Forelimb muscle (tissue), 1 donor: ENCODE results near the gene IFIT1B. TPM values are rescaled to one million over a fixed set of nuclear protein-coding genes. Genes with fewer than 3 reads are reported as not detected.
A peak's percentile ranks its signal among the peaks of the same experiment; 100 is the strongest.
"Not testable (repeated sequence)": the region's sequence is repeated elsewhere in the genome, so short reads cannot be mapped to it uniquely, and the experiment has no call there.

Experiments used
- DNase-seq: peaks from one replicate; pipeline ENCODE4 v3.0.0-alpha.2; 2013; ENCODE audit warnings: low read depth
- polyA plus RNA-seq: library from polyadenylated mRNA; unstranded; fragments of 120-200 nt; gene quantifications from one replicate; pipeline ENCODE4 v1.2.1, GENCODE V29; 2013; ENCODE audit not compliant: insufficient read length

Gene IFIT1B
- 0.53 TPM for polyA plus RNA-seq

DNA sequence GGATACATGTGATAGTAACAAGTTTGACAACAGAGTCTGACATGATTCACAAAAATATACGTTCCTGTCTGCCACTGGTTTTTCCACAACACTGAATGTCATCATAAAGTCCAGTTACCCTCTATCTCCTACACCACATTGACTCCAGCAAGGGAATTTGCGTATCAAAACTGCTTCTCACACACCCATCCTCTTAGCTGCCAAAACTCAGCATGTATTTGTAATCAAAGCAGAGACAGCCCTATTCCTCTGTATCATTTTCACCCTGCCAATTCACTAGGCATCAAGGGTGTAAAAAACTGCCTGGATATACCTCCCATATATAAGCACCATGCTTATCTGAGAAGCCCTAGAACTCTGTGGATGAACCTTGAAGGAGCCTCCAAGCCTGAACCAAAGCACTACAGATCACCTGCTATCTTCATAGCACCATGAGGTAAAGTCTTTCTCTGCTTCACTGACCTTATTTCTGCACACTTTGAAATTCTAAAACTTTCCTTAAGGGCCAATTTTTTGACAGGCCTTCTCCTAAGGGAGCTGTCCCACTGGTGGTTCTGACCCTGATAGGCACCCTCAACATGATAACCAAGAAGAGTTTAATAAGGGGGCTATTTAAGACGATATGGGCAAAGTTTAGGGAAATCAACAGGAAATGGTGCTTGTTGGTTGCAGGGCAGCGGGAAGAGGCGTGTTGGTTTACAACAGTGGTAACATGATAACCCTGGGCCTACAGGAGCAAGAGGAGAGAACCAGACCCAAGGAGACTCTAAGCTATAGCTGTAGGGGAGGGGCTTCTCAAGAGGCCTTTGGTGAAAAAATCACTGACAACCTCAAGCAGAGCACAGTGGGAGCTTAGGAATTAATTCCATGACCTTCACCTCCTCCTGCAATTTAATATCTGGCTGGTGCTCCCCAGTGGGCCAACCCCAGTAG is at the start of gene IFIT1B:
TSS of gene IFIT1B (plus strand) at position 352 of the 933 bp plus-strand sequence. CDS start at position 432, 80 bp downstream.
- DNase-seq: no peak

DNA sequence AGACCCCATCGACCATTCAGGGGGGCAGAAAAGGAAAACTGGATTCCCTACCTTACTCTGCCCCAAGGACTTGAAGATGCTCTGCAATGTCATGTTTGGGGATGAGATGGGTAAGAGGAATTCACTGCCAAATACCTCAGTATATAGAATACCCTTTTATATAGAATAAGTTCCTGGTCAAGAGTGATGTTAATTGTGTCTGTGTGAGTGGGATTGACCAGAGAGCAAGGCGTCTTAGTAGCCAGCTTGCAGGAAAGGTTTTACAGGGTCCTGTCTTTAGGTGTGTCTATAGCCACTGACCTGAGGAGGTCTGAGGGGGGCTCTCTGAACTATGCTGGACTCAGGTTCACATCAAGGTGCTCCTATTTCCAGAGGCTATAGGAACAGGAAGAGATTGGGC is 48.7 kb upstream of the IFIT1B start:
- DNase-seq: no peak

- not testable (repeated sequence) for DNase-seq
Measured at GRCh38 chr10:89330014-89330413, 47.8 kb upstream of the IFIT1B start.

DNA sequence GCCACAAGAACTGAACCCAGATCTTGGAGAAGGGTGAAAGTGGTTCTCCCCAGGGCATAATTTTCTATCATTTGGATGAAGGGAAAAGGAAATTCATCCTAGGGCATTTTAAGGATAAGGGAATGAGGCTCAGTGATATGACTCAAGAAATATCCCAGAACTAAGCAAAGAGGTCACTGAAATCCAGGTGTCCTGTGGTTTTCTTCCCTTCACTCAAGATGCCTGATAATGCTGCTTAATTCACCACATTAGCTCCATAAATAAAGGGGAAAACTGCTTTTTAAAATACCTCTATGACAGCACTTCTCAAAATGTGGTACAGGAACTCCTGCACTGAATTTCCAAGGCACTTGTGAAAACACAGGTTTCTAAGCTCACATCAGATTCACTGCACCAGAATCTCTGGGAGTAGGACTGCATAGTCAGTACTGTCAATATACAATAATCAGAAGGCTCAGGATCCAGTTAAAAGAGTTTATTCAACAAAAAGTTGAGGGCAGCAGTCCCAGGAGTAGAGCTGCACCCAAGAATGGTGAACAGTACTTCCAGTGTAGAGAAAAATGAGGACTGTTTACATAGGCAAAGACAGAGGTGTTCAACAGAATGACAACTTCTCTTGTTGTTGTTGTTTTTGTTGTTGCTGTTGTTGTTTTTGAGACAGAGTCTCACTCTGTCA is 47.2 kb upstream of the IFIT1B start:
- no peak for DNase-seq

- DNase-seq: not testable (repeated sequence)
Measured at GRCh38 chr10:89331487-89332122, 46.3 kb upstream of the IFIT1B start.

GRCh38 chr10:89332123-89332633 is 45.7 kb upstream of the IFIT1B start:
- peak; percentile 86 for DNase-seq

- no peak for DNase-seq
Measured at GRCh38 chr10:89335226-89335625, 42.6 kb upstream of the IFIT1B start.

GRCh38 chr10:89336241-89336640 is 41.6 kb upstream of the IFIT1B start:
- DNase-seq: no peak

GRCh38 chr10:89337484-89337883 is 40.4 kb upstream of the IFIT1B start:
- DNase-seq: no peak

DNA sequence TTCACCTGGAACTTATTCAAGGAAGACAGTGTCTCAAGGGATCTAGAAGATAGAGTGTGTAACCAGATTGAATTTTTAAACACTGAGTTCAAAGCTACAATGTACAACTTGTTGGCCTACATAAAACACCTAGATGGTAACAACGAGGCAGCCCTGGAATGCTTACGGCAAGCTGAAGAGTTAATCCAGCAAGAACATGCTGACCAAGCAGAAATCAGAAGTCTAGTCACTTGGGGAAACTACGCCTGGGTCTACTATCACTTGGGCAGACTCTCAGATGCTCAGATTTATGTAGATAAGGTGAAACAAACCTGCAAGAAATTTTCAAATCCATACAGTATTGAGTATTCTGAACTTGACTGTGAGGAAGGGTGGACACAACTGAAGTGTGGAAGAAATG is 39.1 kb upstream of the IFIT1B start:
- no peak for DNase-seq

DNA sequence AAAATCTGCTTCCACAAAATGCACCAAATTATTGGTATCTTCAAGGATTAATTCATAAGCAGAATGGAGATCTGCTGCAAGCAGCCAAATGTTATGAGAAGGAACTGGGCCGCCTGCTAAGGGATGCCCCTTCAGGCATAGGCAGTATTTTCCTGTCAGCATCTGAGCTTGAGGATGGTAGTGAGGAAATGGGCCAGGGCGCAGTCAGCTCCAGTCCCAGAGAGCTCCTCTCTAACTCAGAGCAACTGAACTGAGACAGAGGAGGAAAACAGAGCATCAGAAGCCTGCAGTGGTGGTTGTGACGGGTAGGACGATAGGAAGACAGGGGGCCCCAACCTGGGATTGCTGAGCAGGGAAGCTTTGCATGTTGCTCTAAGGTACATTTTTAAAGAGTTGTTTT is 38.0 kb upstream of the IFIT1B start:
- DNase-seq: no peak

- no peak for DNase-seq
Measured at GRCh38 chr10:89341649-89342048, 36.2 kb upstream of the IFIT1B start.

DNA sequence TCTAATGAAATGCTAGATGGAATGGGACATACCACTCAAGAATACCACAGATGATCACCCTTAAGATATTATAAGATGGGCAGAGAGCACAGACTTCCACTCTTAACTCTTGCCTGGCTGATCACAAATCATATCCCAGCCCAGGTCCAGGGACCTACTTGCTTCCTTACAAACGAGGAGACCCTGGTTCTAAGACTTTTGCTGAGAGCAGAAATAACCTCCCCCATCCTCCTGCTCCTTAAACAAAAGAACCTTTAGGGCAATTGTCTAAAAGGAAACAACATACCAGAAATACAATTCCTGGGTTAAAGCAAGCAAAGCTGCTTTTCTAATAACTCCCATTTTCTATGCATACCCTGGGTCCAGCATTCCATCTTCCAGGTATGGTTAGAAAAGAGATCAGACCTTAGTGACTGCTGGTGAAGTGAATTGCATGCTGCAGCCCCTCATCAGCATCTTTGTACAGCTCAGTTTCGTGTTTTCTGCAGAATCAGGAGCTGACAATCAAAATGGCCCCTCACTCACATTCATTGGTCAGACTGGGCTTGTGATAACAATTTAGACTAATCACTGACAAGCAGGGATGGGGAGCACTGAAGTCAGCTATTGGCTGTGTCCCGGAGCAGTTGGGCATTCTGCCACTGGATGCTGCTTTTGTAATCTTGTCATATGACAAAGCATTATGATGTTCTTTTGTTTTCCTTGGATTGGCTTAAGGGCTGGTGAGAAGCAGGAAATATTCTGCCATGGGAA is 35.5 kb upstream of the IFIT1B start:
- no peak for DNase-seq

DNA sequence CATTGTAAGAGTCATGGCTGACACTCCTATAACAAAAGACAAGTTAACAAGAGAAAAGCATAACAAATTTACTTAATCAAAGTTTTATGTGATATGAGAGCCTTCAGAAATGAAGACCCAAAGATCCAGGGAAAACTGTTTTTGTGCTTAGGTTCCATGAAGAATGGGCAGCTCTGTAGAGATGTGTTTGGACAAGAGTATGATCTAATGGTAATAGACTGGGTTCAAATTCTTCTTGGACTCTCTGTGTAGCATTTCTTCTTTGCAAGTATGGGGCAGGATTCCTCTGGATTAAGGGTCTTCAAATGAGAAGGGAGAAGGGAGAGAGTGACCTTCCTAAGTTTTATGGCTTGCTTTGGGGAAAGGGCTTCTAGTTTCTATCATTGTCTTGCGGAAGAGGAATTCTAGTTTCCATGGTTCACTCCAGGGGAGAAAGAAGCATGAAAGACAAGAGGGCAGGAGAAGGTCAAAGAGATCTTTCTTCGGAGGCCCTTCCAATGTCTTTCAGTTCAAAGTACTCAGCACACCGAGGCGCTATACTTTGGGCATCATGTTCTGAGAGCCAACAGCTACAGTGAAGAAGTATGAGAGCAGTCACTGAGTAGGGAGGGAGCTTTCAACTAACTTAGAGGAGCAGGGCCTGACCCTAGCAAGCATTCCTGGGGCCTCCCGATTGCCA is 34.6 kb upstream of the IFIT1B start:
- no peak for DNase-seq

- no peak for DNase-seq
Measured at GRCh38 chr10:89344156-89344555, 33.7 kb upstream of the IFIT1B start.

GRCh38 chr10:89345367-89346000 is 32.4 kb upstream of the IFIT1B start:
- no peak for DNase-seq

DNA sequence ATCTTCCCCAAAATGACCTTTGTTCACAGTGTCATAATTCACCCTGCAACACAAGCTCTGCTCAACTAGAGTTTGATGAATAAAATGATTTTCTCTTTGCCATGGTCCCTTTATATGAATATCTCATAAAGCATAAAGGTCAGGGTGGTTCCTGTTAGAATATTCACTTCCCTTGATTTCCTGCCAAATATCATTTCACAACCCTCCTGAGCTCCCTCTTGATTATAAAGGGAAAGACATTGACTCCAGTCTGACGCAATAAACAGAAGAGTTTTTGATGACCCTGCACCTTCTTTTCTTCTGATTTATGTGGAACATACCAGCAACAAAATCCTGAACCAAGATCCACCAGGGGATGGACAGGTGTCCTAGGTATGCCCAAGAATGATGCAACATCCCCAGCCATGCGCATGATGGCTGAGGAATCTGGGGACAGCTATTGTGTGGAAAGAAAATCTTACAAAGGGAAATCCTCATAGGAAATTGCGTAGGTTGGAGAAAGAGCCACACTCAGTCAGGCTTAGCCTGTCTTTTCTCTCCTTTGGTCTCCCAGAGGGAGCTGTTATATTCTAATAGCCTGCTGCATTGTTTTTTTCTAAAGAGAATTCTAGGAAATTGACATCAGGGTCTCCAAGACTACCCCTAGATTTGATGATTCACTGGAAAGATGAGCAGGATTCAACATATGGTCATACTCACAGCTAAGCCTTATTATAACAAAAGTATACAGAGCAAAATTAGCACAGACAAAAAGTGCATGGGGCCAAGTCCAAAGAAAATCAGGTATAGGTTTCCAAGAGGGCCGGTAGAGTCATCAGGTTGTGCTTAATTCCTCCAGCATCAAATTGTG is 31.2 kb upstream of the IFIT1B start:
- DNase-seq: no peak

DNA sequence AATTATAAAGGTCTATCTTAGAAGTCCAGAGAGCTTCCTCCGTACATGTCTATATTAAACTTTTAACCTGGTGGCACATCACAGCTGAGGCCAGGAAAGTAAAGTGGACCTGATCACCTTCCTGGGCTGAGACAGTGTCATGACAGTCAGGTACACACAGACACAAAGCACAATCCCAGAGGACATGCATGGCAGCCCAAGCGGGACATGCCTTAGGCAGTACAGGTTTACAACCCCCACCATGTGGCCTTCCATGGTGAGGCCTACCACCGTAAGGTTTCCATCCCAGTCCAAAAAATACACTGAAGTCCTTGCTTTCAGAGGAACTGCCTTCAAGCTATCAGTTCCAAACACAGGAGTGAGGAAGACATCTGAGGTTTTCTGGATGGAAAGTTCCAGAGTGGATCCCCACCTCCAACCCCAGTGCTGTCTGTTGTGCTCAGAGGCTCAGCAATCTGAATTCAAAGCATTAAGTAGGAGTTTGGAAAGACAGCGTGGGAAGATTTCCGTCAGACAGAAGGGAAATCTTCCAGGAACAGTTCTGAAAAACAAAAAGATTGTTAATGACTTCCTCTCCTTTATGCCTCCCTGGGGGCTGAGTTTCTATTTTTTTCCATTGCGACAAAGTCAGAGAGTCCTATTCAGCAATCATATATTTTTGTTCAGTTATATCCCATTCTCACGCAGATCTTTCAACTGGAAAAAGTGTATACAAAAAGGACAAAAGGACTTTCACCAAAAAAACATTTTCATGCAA is 30.0 kb upstream of the IFIT1B start:
- no peak for DNase-seq

DNA sequence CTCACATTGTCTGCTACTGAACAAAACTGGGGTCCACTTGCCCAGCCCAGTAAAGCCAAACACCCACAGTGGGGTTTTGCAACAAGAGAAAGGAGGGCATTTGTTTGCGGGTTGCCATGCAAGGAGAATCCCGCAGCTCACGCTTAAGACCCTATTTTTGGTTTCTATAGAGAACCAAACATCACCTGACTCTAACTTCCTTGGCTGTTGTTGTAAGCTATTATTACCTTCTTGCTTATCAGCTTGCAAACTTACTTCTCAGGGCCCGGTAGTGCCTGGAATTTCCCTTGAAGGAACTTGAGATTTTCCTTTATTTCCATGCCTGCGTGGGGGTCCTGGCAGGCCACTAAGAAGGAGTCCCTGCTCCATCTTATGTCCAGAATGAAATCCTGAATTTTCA is 29.4 kb upstream of the IFIT1B start:
- no peak for DNase-seq
